K562 (cell line): ENCODE results near the gene WDR91.

Experiments
- DPF2 ChIP-seq: fragments of 450-650 bp; IDR thresholded peaks from 2 replicates; pipeline ENCODE4 v1.6.1; 2016
- GABPA ChIP-seq: fragments of 200-800 bp; sonication (Bioruptor generic); conservative IDR thresholded peaks from 2 replicates; pipeline ENCODE4 v1.6.1; 2016; ENCODE audit warnings: low read depth, missing genetic modification characterization, missing compliant biosample characterization
- ZFX ChIP-seq: sonication (generic); formaldehyde crosslinking; IDR thresholded peaks from 2 replicates; pipeline ENCODE4 v1.8.0; 2022; ENCODE audit warnings: mild to moderate bottlenecking, missing genetic modification reagents, moderate library complexity
- ZNF217 ChIP-seq: sonication (generic); formaldehyde crosslinking; IDR thresholded peaks from 2 replicates; pipeline ENCODE4 v1.8.0; 2022; ENCODE audit warnings: mild to moderate bottlenecking, missing genetic modification reagents
- TF ChIP-seq, protein P1 (sequence below), 3 experiments: fragments of 200-800 bp in 1 of 3; fragments of 250-450 bp in 1 of 3; fragments of 450-650 bp in 1 of 3; sonication (Bioruptor Pico) in 1 of 3; sonication (Bioruptor generic) in 1 of 3; formaldehyde crosslinking in 1 of 3; IDR thresholded peaks; 2 replicates each; pipeline versions ENCODE4 v1.6.1 to v1.8.0; 2016 to 2022; ENCODE audit warnings: mild to moderate bottlenecking in 2 of 3, missing genetic modification characterization in 2 of 3, missing compliant biosample characterization in 1 of 3, moderate library complexity in 1 of 3

DNA sequence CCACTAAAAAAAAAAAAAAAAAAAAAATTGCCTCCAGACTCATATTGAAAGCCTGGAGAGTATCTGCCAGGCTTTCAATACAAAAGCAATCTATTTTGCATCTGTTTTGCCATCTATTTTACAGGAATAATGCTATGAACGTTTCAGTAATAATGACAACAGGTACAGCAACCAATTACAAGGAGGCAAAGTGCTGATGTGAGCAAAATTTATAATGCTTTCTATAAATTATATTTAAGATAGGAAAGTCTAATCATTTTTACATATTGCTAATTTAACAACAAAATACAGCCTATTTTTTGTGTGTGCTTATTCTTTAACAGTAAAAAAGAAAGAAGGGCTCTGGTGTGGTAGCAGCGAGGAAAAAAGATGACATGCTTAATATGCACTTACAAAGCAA, 10.0 kb downstream of the WDR91 start:
- TF ChIP-seq GABPA (tag): no peak
- no peak for TF ChIP-seq ZNF217 (CRISPR knock-in tag)
- no peak for TF ChIP-seq ZFX (CRISPR knock-in tag)
- no peak for TF ChIP-seq DPF2
- TF ChIP-seq, protein P1, sequence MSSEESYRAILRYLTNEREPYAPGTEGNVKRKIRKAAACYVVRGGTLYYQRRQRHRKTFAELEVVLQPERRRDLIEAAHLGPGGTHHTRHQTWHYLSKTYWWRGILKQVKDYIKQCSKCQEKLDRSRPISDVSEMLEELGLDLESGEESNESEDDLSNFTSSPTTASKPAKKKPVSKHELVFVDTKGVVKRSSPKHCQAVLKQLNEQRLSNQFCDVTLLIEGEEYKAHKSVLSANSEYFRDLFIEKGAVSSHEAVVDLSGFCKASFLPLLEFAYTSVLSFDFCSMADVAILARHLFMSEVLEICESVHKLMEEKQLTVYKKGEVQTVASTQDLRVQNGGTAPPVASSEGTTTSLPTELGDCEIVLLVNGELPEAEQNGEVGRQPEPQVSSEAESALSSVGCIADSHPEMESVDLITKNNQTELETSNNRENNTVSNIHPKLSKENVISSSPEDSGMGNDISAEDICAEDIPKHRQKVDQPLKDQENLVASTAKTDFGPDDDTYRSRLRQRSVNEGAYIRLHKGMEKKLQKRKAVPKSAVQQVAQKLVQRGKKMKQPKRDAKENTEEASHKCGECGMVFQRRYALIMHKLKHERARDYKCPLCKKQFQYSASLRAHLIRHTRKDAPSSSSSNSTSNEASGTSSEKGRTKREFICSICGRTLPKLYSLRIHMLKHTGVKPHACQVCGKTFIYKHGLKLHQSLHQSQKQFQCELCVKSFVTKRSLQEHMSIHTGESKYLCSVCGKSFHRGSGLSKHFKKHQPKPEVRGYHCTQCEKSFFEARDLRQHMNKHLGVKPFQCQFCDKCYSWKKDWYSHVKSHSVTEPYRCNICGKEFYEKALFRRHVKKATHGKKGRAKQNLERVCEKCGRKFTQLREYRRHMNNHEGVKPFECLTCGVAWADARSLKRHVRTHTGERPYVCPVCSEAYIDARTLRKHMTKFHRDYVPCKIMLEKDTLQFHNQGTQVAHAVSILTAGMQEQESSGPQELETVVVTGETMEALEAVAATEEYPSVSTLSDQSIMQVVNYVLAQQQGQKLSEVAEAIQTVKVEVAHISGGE (CRISPR knock-in tag; IDR thresholded peaks at IDR 0.05): no peak
